Measurements from ENCODE around the gene ADAMTS4. TPM values are rescaled to one million over a fixed set of nuclear protein-coding genes. Genes with fewer than 3 reads are reported as not detected.
"Not testable (repeated sequence)": the region's sequence is repeated elsewhere in the genome, so short reads cannot be mapped to it uniquely, and the experiment has no call there.

ADAMTS4 gene
- total RNA-seq, 1 donor from 2014 or later = 2.8 TPM

- H3K4me3 Mint-ChIP-seq (ENCODE audit: unreplicated experiment) = peak overlapping the region; percentile 100
- no peaks in the 10 kb centered on the region for H3K27me3 Mint-ChIP-seq (ENCODE audit: low read depth)
- DNase-seq (ENCODE audit: low spot score) = no peak
- no peak overlapping the region for H3K27ac Mint-ChIP-seq (ENCODE audit: unreplicated experiment)
- peak; percentile 95 for TF ChIP-seq CTCF (IDR thresholded peaks at IDR 0.05)
- H3K9me3 Mint-ChIP-seq (ENCODE audit: low read depth) = no peaks in the 10 kb centered on the region
- peaks cover 16% of the 10 kb centered on the region for H3K36me3 Mint-ChIP-seq (ENCODE audit: low read depth)
- peaks cover 26% of the 10 kb centered on the region for H3K4me1 Mint-ChIP-seq (ENCODE audit: low read depth)
Measured at GRCh38 chr1:161227196-161227871, 28.5 kb upstream of the ADAMTS4 start.

GRCh38 chr1:161226759-161227158, 27.9 kb upstream of the ADAMTS4 start:
- no peak for DNase-seq (ENCODE audit: low spot score)
- no peaks in the 10 kb centered on the region for H3K9me3 Mint-ChIP-seq (ENCODE audit: low read depth)
- H3K4me3 Mint-ChIP-seq (ENCODE audit: unreplicated experiment) = peak overlapping the region; percentile 100
- no peaks in the 10 kb centered on the region for H3K27me3 Mint-ChIP-seq (ENCODE audit: low read depth)
- peaks cover 26% of the 10 kb centered on the region for H3K4me1 Mint-ChIP-seq (ENCODE audit: low read depth)
- H3K36me3 Mint-ChIP-seq (ENCODE audit: low read depth) = peaks cover 16% of the 10 kb centered on the region
- peak overlapping the region; percentile 57 for H3K27ac Mint-ChIP-seq (ENCODE audit: unreplicated experiment)
- TF ChIP-seq CTCF (IDR thresholded peaks at IDR 0.05) = no peak

GRCh38 chr1:161226320-161226711, 27.5 kb upstream of the ADAMTS4 start:
- no peaks in the 10 kb centered on the region for H3K27me3 Mint-ChIP-seq (ENCODE audit: low read depth)
- H3K27ac Mint-ChIP-seq (ENCODE audit: unreplicated experiment) = peak overlapping the region; percentile 97
- DNase-seq (ENCODE audit: low spot score) = no peak
- TF ChIP-seq CTCF (IDR thresholded peaks at IDR 0.05) = no peak
- H3K36me3 Mint-ChIP-seq (ENCODE audit: low read depth) = peaks cover 16% of the 10 kb centered on the region
- H3K4me3 Mint-ChIP-seq (ENCODE audit: unreplicated experiment) = peak overlapping the region; percentile 100
- no peaks in the 10 kb centered on the region for H3K9me3 Mint-ChIP-seq (ENCODE audit: low read depth)
- H3K4me1 Mint-ChIP-seq (ENCODE audit: low read depth) = peaks cover 26% of the 10 kb centered on the region

GRCh38 chr1:161225534-161226319, 26.9 kb upstream of the ADAMTS4 start, which contains the start of gene TOMM40L:
Gene TOMM40L (plus strand): TSS chr1:161226060. CDS start chr1:161226490, 430 bp downstream.
- Mint-ChIP-seq H3K27me3 (ENCODE audit: low read depth) (no peaks in the 10 kb centered on the region), H3K36me3 (ENCODE audit: low read depth) (peaks cover 16% of the 10 kb centered on the region), H3K4me1 (ENCODE audit: low read depth) (peaks cover 26% of the 10 kb centered on the region), H3K27ac (ENCODE audit: unreplicated experiment) (peak within 1 kb of the TSS; percentile 97), H3K4me3 (ENCODE audit: unreplicated experiment) (peak within 1 kb of the TSS; percentile 100), H3K9me3 (ENCODE audit: low read depth) (no peaks in the 10 kb centered on the region)
- peak; percentile 79 for TF ChIP-seq CTCF (IDR thresholded peaks at IDR 0.05)
- DNase-seq (ENCODE audit: low spot score) = peak; percentile 89

- Mint-ChIP-seq H3K27me3 (ENCODE audit: low read depth) (no peaks in the 10 kb centered on the region), H3K4me1 (ENCODE audit: low read depth) (peaks cover 26% of the 10 kb centered on the region), H3K27ac (ENCODE audit: unreplicated experiment) (peak overlapping the region; percentile 97), H3K36me3 (ENCODE audit: low read depth) (peaks cover 12% of the 10 kb centered on the region), H3K9me3 (ENCODE audit: low read depth) (no peaks in the 10 kb centered on the region), H3K4me3 (ENCODE audit: unreplicated experiment) (no peak overlapping the region)
- TF ChIP-seq CTCF (IDR thresholded peaks at IDR 0.05) = no peak
- no peak for DNase-seq (ENCODE audit: low spot score)
Measured at GRCh38 chr1:161225178-161225533, 26.3 kb upstream of the ADAMTS4 start.

- H3K9me3 Mint-ChIP-seq (ENCODE audit: low read depth); H3K4me3 Mint-ChIP-seq (ENCODE audit: unreplicated experiment); H3K27ac Mint-ChIP-seq (ENCODE audit: unreplicated experiment); H3K27me3 Mint-ChIP-seq (ENCODE audit: low read depth): not testable (repeated sequence)
- Mint-ChIP-seq H3K4me1 (ENCODE audit: low read depth) (peaks cover 26% of the 10 kb centered on the region), H3K36me3 (ENCODE audit: low read depth) (peaks cover 12% of the 10 kb centered on the region)
- DNase-seq (ENCODE audit: low spot score) = peak; percentile 29
Measured at GRCh38 chr1:161224695-161225087, 25.8 kb upstream of the ADAMTS4 start.
